Neural progenitor cell (in vitro differentiated cells): ENCODE measurements around the gene AKAP17A. TPM values are rescaled to one million over a fixed set of nuclear protein-coding genes. Genes with fewer than 3 reads are reported as not detected.

ENCODE experiments used
- DNase-seq: peaks from one replicate; pipeline ENCODE4 v3.0.0-alpha.2; 2016; ENCODE audit warnings: low spot score
- H2AFZ ChIP-seq: fragments of 200-600 bp; sonication (generic); replicated peaks from 2 replicates; pipeline ENCODE4 v1.6.1; 2016; ENCODE audit warnings: antibody characterized with exemption
- H3F3A ChIP-seq: fragments of 200-600 bp; sonication (generic); 2 replicates; pipeline ENCODE4 v1.6.1; 2016; ENCODE audit warnings: antibody characterized with exemption, low read depth
- H3K27ac ChIP-seq: fragments of 200-600 bp; sonication (generic); 2 replicates; pipeline ENCODE4 v1.5.1; 2016; ENCODE audit warnings: mild to moderate bottlenecking
- H3K27me3 ChIP-seq: fragments of 200-600 bp; sonication (generic); 2 replicates; pipeline ENCODE4 v1.6.1; 2016; ENCODE audit warnings: mild to moderate bottlenecking, moderate library complexity
- H3K36me3 ChIP-seq: fragments of 200-600 bp; sonication (generic); 2 replicates; pipeline ENCODE4 v1.5.1; 2016
- H3K4me1 ChIP-seq: fragments of 200-600 bp; sonication (generic); 2 replicates; pipeline ENCODE4 v1.6.1; 2016; ENCODE audit warnings: mixed run types
- H3K4me2 ChIP-seq: fragments of 200-600 bp; sonication (generic); 2 replicates; pipeline ENCODE4 v1.6.1; 2016
- H3K4me3 ChIP-seq: fragments of 200-600 bp; sonication (generic); 2 replicates; pipeline ENCODE4 v1.5.1; 2016
- H3K79me2 ChIP-seq: fragments of 200-600 bp; sonication (generic); 2 replicates; pipeline ENCODE4 v1.6.1; 2016; ENCODE audit warnings: low read depth
- H3K9ac ChIP-seq: fragments of 200-600 bp; sonication (generic); 2 replicates; pipeline ENCODE4 v1.6.1; 2016
- H3K9me3 ChIP-seq: fragments of 200-600 bp; sonication (generic); 2 replicates; pipeline ENCODE4 v1.5.1; 2016; ENCODE audit warnings: low read depth
- H4K20me1 ChIP-seq: fragments of 200-600 bp; sonication (generic); 2 replicates; pipeline ENCODE4 v1.6.1; 2016; ENCODE audit warnings: low read depth
- H3K27ac Mint-ChIP-seq: 3 replicates; pipeline ENCODE4 v1.8.0; 2021; ENCODE audit warnings: mixed read lengths
- H3K27me3 Mint-ChIP-seq: 2 replicates; pipeline ENCODE4 v1.8.0; 2022; ENCODE audit warnings: low read depth, mild to moderate bottlenecking, inconsistent platforms, moderate library complexity, mixed read lengths; ENCODE audit not compliant: insufficient read depth
- H3K36me3 Mint-ChIP-seq: 3 replicates; pipeline ENCODE4 v1.8.0; 2021; ENCODE audit warnings: mixed read lengths
- H3K4me1 Mint-ChIP-seq: 3 replicates; pipeline ENCODE4 v1.8.0; 2021; ENCODE audit warnings: mixed read lengths
- H3K4me3 Mint-ChIP-seq: 3 replicates; pipeline ENCODE4 v1.8.0; 2021; ENCODE audit warnings: mild to moderate bottlenecking, moderate library complexity, mixed read lengths
- H3K9me3 Mint-ChIP-seq: 3 replicates; pipeline ENCODE4 v1.8.0; 2020; ENCODE audit warnings: mixed read lengths
- CTCF ChIP-seq: fragments of 200-600 bp; sonication (generic); IDR thresholded peaks from 2 replicates; pipeline ENCODE4 v1.5.1; 2017; ENCODE audit warnings: antibody characterized with exemption, mild to moderate bottlenecking
- EZH2 ChIP-seq: fragments of 200-600 bp; sonication (generic); IDR thresholded peaks from 2 replicates; pipeline ENCODE4 v1.6.1; 2017; ENCODE audit warnings: antibody characterized with exemption, mild to moderate bottlenecking, moderate library complexity
- EZH2phosphoT487 ChIP-seq: fragments of 200-600 bp; sonication (generic); IDR thresholded peaks from 2 replicates; pipeline ENCODE4 v1.6.1; 2017; ENCODE audit warnings: antibody characterized with exemption
- total RNA-seq: library from RNA; depleted of rRNA; stranded (reverse); fragments of >200 nt; gene quantifications from 2 replicates; pipeline ENCODE4 v1.2.3, GENCODE V29; 2015; ENCODE audit warnings: low replicate concordance

The AKAP17A gene
- total RNA-seq, 1 donor from 2014 or later: 10.7 TPM

- no peak for DNase-seq
- no peak overlapping the region for H3K27ac ChIP-seq
- Mint-ChIP-seq H3K4me1 (peaks cover 8% of the 10 kb centered on the region), H3K4me3 (no peak overlapping the region), H3K27ac (no peak overlapping the region), H3K9me3 (no peaks in the 10 kb centered on the region), H3K36me3 (peaks cover 6% of the 10 kb centered on the region), H3K27me3 (peaks cover 2% of the 10 kb centered on the region)
- H3K4me2 ChIP-seq: no peak overlapping the region
- no peaks in the 10 kb centered on the region for H3K27me3 ChIP-seq
- H3K9ac ChIP-seq: no peak overlapping the region
- peaks cover 31% of the 10 kb centered on the region for H3K79me2 ChIP-seq
- TF ChIP-seq EZH2: no peak
- no peak for TF ChIP-seq CTCF
- TF ChIP-seq EZH2phosphoT487: no peak
- H3K4me3 ChIP-seq: no peak overlapping the region
- peaks cover 23% of the 10 kb centered on the region for H3F3A ChIP-seq
- no peaks in the 10 kb centered on the region for H3K36me3 ChIP-seq
- H4K20me1 ChIP-seq: peaks cover 29% of the 10 kb centered on the region
- H2AFZ ChIP-seq: no peak overlapping the region
- H3K4me1 ChIP-seq: peaks cover 9% of the 10 kb centered on the region
- H3K9me3 ChIP-seq: no peaks in the 10 kb centered on the region
These were observed 1.9 kb upstream of the AKAP17A start for GRCh38 chrX:1589356-1590130.

- Histone ChIP-seq H3K4me3 (peak overlapping the region; percentile 77), H3K9me3 (no peaks in the 10 kb centered on the region), H3K36me3 (no peaks in the 10 kb centered on the region), H3K4me1 (peaks cover 9% of the 10 kb centered on the region), H3K27me3 (no peaks in the 10 kb centered on the region), H3K4me2 (peak overlapping the region; percentile 98), H4K20me1 (peaks cover 39% of the 10 kb centered on the region), H2AFZ (no peak overlapping the region), H3K79me2 (peaks cover 53% of the 10 kb centered on the region), H3K27ac (no peak overlapping the region), H3K9ac (peak overlapping the region; percentile 97), H3F3A (peaks cover 19% of the 10 kb centered on the region)
- H3K36me3 Mint-ChIP-seq: peaks cover 14% of the 10 kb centered on the region
- H3K27ac Mint-ChIP-seq: no peak overlapping the region
- peak overlapping the region; percentile 95 for H3K4me3 Mint-ChIP-seq
- DNase-seq: peak; percentile 35
- H3K27me3 Mint-ChIP-seq: peaks cover 2% of the 10 kb centered on the region
- TF ChIP-seq EZH2: no peak
- TF ChIP-seq EZH2phosphoT487: no peak
- TF ChIP-seq CTCF: no peak
- peaks cover 8% of the 10 kb centered on the region for H3K4me1 Mint-ChIP-seq
- no peaks in the 10 kb centered on the region for H3K9me3 Mint-ChIP-seq
These were observed 562 bp downstream of the AKAP17A start for GRCh38 chrX:1591863-1592469.

DNA sequence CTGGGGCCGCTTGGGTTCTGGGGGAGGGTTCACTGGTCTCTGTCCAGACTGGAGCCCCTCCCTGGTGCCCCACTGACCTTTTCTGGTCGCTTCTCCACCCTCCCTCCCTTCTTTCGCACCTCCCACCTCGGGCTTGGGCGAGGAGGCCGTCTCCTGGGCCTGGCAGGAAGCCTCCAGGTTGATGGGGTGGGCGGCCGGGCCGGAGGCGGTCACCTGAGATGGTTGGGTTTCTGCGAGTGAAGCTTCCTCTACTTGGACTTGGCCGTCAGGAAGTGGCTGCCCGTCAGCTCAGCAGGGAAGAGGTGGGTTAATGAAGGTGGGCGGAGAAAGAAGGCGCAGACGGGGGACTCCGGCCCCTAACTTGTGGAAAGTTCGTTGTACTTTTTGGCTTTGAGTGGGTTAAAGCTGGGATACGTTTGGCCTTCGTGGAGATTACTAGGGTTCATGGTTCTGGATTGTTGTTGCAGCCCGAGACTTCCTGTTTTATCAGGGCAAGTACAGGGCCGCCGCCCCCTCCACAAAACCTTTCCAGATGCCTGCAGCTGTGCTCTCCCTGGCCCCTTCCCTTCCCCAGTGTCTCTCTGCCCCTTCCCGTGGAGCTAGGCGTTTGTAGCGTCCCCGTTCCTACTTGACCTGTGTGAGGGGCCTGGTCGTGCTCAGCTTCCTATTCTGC is 1.2 kb downstream of the AKAP17A start:
- TF ChIP-seq EZH2: no peak
- TF ChIP-seq EZH2phosphoT487: no peak
- TF ChIP-seq CTCF: no peak
- Histone ChIP-seq H4K20me1 (peaks cover 41% of the 10 kb centered on the region), H3K36me3 (no peaks in the 10 kb centered on the region), H2AFZ (no peak overlapping the region), H3K4me2 (peak overlapping the region; percentile 98), H3K79me2 (peaks cover 58% of the 10 kb centered on the region), H3K27ac (no peak overlapping the region), H3K4me1 (peaks cover 9% of the 10 kb centered on the region), H3F3A (peaks cover 16% of the 10 kb centered on the region), H3K9ac (peak overlapping the region; percentile 97), H3K27me3 (no peaks in the 10 kb centered on the region), H3K9me3 (no peaks in the 10 kb centered on the region), H3K4me3 (peak overlapping the region; percentile 77)
- Mint-ChIP-seq H3K4me3 (peak overlapping the region; percentile 95), H3K27me3 (peaks cover 2% of the 10 kb centered on the region), H3K9me3 (no peaks in the 10 kb centered on the region), H3K27ac (peak overlapping the region; percentile 90), H3K36me3 (peaks cover 18% of the 10 kb centered on the region), H3K4me1 (peaks cover 8% of the 10 kb centered on the region)
- no peak for DNase-seq
